Measurements from ENCODE around the gene SEMA5A.

SEMA5A gene

DNA sequence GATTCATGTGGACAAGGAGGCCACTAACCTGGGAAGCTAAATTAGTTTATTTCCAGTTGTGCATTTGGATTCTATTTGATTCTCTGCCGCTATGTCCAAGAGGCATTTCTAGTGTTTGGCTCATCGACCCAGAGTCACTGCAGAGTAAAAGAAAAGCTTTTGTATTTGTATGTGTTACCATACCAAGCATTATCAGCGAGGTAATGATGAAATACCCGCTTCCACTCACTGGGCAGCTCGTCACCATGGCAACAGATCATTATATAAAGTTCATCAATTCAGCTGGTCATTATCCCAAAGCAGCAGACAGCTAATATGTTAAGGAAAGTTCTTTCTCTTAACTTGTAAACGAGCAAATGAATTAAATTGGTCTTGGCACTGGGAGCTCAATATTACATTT lies 380.3 kb downstream of the SEMA5A start:
- Histone ChIP-seq H3K4me3 (replicated peaks; ENCODE audit: insufficient read depth, low read length) (no peak overlapping the region), H3K27ac (replicated peaks) (no peak overlapping the region), H3K27me3 (ENCODE audit: insufficient read depth, poor library complexity, severe bottlenecking) (no peaks in the 10 kb centered on the region)
- no peak for DNase-seq (ENCODE audit: low read depth in 1 of 2, low spot score in 1 of 2)
- TF ChIP-seq POLR2AphosphoS5 (IDR thresholded peaks at IDR 0.05; ENCODE audit: low read depth) (no peak), GABPA (IDR thresholded peaks at IDR 0.05; ENCODE audit: low read depth) (no peak), CTCF (IDR thresholded peaks at IDR 0.05; ENCODE audit: insufficient read depth, low read length) (no peak), SPI1 (IDR thresholded peaks at IDR 0.05; ENCODE audit: borderline replicate concordance, low read depth) (no peak)
- TF ChIP-seq, protein P1, sequence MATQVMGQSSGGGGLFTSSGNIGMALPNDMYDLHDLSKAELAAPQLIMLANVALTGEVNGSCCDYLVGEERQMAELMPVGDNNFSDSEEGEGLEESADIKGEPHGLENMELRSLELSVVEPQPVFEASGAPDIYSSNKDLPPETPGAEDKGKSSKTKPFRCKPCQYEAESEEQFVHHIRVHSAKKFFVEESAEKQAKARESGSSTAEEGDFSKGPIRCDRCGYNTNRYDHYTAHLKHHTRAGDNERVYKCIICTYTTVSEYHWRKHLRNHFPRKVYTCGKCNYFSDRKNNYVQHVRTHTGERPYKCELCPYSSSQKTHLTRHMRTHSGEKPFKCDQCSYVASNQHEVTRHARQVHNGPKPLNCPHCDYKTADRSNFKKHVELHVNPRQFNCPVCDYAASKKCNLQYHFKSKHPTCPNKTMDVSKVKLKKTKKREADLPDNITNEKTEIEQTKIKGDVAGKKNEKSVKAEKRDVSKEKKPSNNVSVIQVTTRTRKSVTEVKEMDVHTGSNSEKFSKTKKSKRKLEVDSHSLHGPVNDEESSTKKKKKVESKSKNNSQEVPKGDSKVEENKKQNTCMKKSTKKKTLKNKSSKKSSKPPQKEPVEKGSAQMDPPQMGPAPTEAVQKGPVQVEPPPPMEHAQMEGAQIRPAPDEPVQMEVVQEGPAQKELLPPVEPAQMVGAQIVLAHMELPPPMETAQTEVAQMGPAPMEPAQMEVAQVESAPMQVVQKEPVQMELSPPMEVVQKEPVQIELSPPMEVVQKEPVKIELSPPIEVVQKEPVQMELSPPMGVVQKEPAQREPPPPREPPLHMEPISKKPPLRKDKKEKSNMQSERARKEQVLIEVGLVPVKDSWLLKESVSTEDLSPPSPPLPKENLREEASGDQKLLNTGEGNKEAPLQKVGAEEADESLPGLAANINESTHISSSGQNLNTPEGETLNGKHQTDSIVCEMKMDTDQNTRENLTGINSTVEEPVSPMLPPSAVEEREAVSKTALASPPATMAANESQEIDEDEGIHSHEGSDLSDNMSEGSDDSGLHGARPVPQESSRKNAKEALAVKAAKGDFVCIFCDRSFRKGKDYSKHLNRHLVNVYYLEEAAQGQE (IDR thresholded peaks at IDR 0.05; ENCODE audit: insufficient replicate concordance, low read depth) = no peak

DNA sequence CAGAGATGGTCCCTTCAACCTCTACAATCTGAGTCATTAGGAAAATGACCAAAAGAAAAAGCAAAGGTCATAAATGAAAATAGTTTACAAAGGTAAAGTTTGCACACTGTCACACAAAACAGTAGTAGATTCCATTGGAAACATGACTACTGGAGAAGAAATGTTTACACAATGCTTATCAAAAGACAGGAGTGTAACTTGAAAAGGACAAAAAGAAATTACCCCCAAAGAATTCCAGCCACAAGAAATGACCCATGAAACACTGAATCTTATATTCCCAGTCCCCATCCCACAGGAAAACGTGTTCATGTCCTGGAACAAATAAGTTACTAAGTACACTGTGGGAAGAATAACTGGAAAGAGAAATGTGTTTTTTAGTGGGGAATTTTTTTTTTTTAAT lies 385.1 kb downstream of the SEMA5A start:
- TF ChIP-seq SPI1 (IDR thresholded peaks at IDR 0.05; ENCODE audit: borderline replicate concordance, low read depth) (no peak), CTCF (IDR thresholded peaks at IDR 0.05; ENCODE audit: insufficient read depth, low read length) (no peak), GABPA (IDR thresholded peaks at IDR 0.05; ENCODE audit: low read depth) (no peak), POLR2AphosphoS5 (IDR thresholded peaks at IDR 0.05; ENCODE audit: low read depth) (no peak)
- TF ChIP-seq, protein P1 (IDR thresholded peaks at IDR 0.05; ENCODE audit: insufficient replicate concordance, low read depth) = no peak
- no peak for DNase-seq (ENCODE audit: low read depth in 1 of 2, low spot score in 1 of 2)
- Histone ChIP-seq H3K4me3 (replicated peaks; ENCODE audit: insufficient read depth, low read length) (no peak overlapping the region), H3K27me3 (ENCODE audit: insufficient read depth, poor library complexity, severe bottlenecking) (no peaks in the 10 kb centered on the region), H3K27ac (replicated peaks) (no peak overlapping the region)

DNA sequence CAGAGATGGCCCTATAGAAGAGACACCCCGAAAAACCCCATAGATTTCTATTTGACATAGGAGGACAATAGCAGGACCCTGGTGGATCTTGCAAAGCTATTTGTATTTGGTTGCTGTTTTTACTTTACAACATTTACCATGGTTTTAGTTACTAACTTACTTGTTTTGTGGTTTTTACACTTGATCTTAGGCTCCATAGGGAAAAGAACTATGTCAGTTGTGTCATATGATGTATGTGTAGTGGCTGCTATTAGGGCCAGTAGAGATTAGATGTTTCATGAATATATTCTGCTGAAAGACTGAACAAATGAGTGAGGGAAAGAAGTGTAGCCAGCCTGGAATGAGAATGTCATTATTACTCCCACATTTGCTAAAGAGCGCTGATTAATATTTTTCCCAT lies 388.1 kb downstream of the SEMA5A start:
- H3K4me3 ChIP-seq (replicated peaks; ENCODE audit: insufficient read depth, low read length) = no peak overlapping the region
- DNase-seq (ENCODE audit: low read depth in 1 of 2, low spot score in 1 of 2) = no peak
- no peak overlapping the region for H3K27ac ChIP-seq (replicated peaks)
- H3K27me3 ChIP-seq (ENCODE audit: insufficient read depth, poor library complexity, severe bottlenecking) = no peaks in the 10 kb centered on the region
- TF ChIP-seq, protein P1 (IDR thresholded peaks at IDR 0.05; ENCODE audit: insufficient replicate concordance, low read depth) = no peak
- TF ChIP-seq SPI1 (IDR thresholded peaks at IDR 0.05; ENCODE audit: borderline replicate concordance, low read depth) (no peak), CTCF (IDR thresholded peaks at IDR 0.05; ENCODE audit: insufficient read depth, low read length) (no peak), GABPA (IDR thresholded peaks at IDR 0.05; ENCODE audit: low read depth) (no peak), POLR2AphosphoS5 (IDR thresholded peaks at IDR 0.05; ENCODE audit: low read depth) (no peak)
